B cell (primary cell): ENCODE results near the gene LHPP. TPM values are rescaled to one million over a fixed set of nuclear protein-coding genes. Genes with fewer than 3 reads are reported as not detected.

Experiments
- ATAC-seq: fragments of 200-7000 bp; cut with Tn5 transposase; one replicate; pipeline ENCODE4 v1.10.0; 2021; ENCODE audit warnings: low read depth, mild to moderate bottlenecking, moderate number of reproducible peaks, moderate library complexity
- CTCF ChIA-PET: fragments of 350-600 bp; sonication (Branson Sonifier 250); formaldehyde crosslinking; loops from one replicate; lab custom pipeline; 2021; ENCODE audit warnings: antibody characterized with exemption, inconsistent platforms; lab: Charles Lee
- POLR2A ChIA-PET: fragments of 350-600 bp; sonication (Branson Sonifier 250); formaldehyde crosslinking; loops from one replicate; lab custom pipeline; 2021; ENCODE audit warnings: antibody characterized with exemption; lab: Charles Lee
- DNase-seq: peaks from one replicate; pipeline ENCODE4 v3.0.0; 2013
- H2AFZ ChIP-seq: 2 replicates; pipeline ENCODE4 v1.6.1; 2012; ENCODE audit warnings: mild to moderate bottlenecking, low read depth, low read length; ENCODE audit not compliant: insufficient read depth, poor library complexity, severe bottlenecking
- H3K27ac ChIP-seq, 2 donors: 1 replicate in 1 of 2; 2 replicates in 1 of 2; pipeline ENCODE4 v1.5.1; 2012 to 2013; ENCODE audit warnings: low read length in 2 of 2, mild to moderate bottlenecking in 2 of 2, moderate library complexity in 1 of 2
- H3K27me3 ChIP-seq, 4 experiments: fragments of 200-600 bp in 1 of 4; sonication (generic) in 1 of 4; replicated peaks in 1 of 4; 1 replicate in 2 of 4; 2 replicates in 2 of 4; pipeline versions ENCODE4 v1.6.1 to v1.7.0; 2013 to 2016; ENCODE audit warnings: low read length in 3 of 4, mild to moderate bottlenecking in 2 of 4, mixed read lengths in 1 of 4, moderate library complexity in 1 of 4; ENCODE audit not compliant: insufficient read depth in 4 of 4, control insufficient read depth in 3 of 4; ENCODE audit errors: control extremely low read depth in 1 of 4
- H3K36me3 ChIP-seq, 2 experiments: replicated peaks in 1 of 2; 1 replicate in 1 of 2; 2 replicates in 1 of 2; pipeline versions ENCODE4 v1.6.1 to v1.7.1; 2013; ENCODE audit warnings: low read length in 1 of 2; ENCODE audit not compliant: insufficient read depth in 2 of 2, control insufficient read depth in 1 of 2; ENCODE audit errors: control extremely low read depth in 1 of 2, extremely low read depth in 1 of 2
- H3K4me1 ChIP-seq, 2 donors: fragments of 200-600 bp in 1 of 2; sonication (generic) in 1 of 2; 1 replicate in 1 of 2; 2 replicates in 1 of 2; pipeline versions ENCODE4 v1.5.1 to v1.6.1; 2013 to 2017; ENCODE audit warnings: low read length in 2 of 2; ENCODE audit not compliant: control insufficient read depth in 2 of 2, insufficient read depth in 2 of 2
- H3K4me2 ChIP-seq: replicated peaks from 2 replicates; pipeline ENCODE3; 2012; ENCODE audit warnings: mild to moderate bottlenecking, low read depth, low read length; ENCODE audit not compliant: poor library complexity, severe bottlenecking
- H3K4me3 ChIP-seq, 5 experiments: fragments of 200-600 bp in 1 of 5; sonication (generic) in 1 of 5; 1 replicate in 3 of 5; 2 replicates in 2 of 5; pipeline versions ENCODE4 v1.5.1 to v1.7.0; 2011 to 2016; ENCODE audit warnings: low read length in 4 of 5, mild to moderate bottlenecking in 4 of 5, low read depth in 2 of 5, control low read depth in 1 of 5, moderate library complexity in 1 of 5; ENCODE audit not compliant: insufficient read depth in 1 of 5; ENCODE audit errors: control extremely low read depth in 1 of 5, extremely low read depth in 1 of 5
- H3K79me2 ChIP-seq: fragments of 200-600 bp; sonication (generic); one replicate; pipeline ENCODE4 v1.6.0; 2016; ENCODE audit warnings: low read length; ENCODE audit not compliant: control insufficient read depth, insufficient read depth
- H3K9ac ChIP-seq: fragments of 200-600 bp; sonication (generic); 2 replicates; pipeline ENCODE4 v1.6.1; 2017; ENCODE audit warnings: mild to moderate bottlenecking, low read length, moderate library complexity
- H3K9me3 ChIP-seq, 3 donors: one replicate each; pipeline versions ENCODE4 v1.6.1 to v1.7.1; 2013; ENCODE audit warnings: low read length in 2 of 3; ENCODE audit not compliant: control insufficient read depth in 2 of 3, insufficient read depth in 1 of 3; ENCODE audit errors: control extremely low read depth in 1 of 3
- H4K20me1 ChIP-seq: 2 replicates; pipeline ENCODE4 v1.6.0; 2012; ENCODE audit warnings: mild to moderate bottlenecking, low read length; ENCODE audit not compliant: insufficient read depth, control insufficient read depth, poor library complexity, severe bottlenecking
- H3K27ac Mint-ChIP-seq: one replicate; pipeline ENCODE4 v1.8.0; 2021; ENCODE audit warnings: mixed read lengths
- H3K27me3 Mint-ChIP-seq: one replicate; pipeline ENCODE4 v1.8.0; 2021; ENCODE audit warnings: mixed read lengths
- H3K4me1 Mint-ChIP-seq: one replicate; pipeline ENCODE4 v1.8.0; 2021; ENCODE audit warnings: mixed read lengths
- H3K4me3 Mint-ChIP-seq: one replicate; pipeline ENCODE4 v1.8.0; 2021; ENCODE audit warnings: mixed read lengths
- H3K9me3 Mint-ChIP-seq: one replicate; pipeline ENCODE4 v1.8.0; 2022; ENCODE audit warnings: mixed read lengths; ENCODE audit not compliant: insufficient read depth
- CTCF ChIP-seq: fragments of 200-600 bp; IDR thresholded peaks from one replicate; pipeline ENCODE4 v1.8.0; 2022; ENCODE audit warnings: antibody characterized with exemption, mild to moderate bottlenecking
- EZH2 ChIP-seq: IDR thresholded peaks from 2 replicates; pipeline ENCODE4 v1.6.1; 2012; ENCODE audit warnings: borderline replicate concordance, low read depth, mild to moderate bottlenecking, moderate library complexity, low read length; ENCODE audit not compliant: insufficient read depth, poor library complexity, severe bottlenecking
- WGBS: methylation state at CpG from one replicate; pipeline ENCODE4 v1.1.5; 2013; ENCODE audit warnings: missing lambda C conversion rate; ENCODE audit not compliant: insufficient coverage; 5-methylcytosine and 5-hydroxymethylcytosine counted together
- intact Hi-C: fragments of 100-400 bp; cut with micrococcal nuclease; formaldehyde crosslinking; loops from one replicate; pipeline ENCODE4 v1.10.0; 2022
- polyA plus RNA-seq: library from polyadenylated mRNA; depleted of rRNA; stranded (reverse); fragments of >200 nt; gene quantifications from 2 replicates; pipeline ENCODE4 v1.2.3, GENCODE V29; 2012
- total RNA-seq, 2 donors: library from RNA; stranded (reverse); fragments of 120-200 nt in 1 of 2; gene quantifications; 1 replicate in 1 of 2; 2 replicates in 1 of 2; pipeline versions ENCODE4 v1.2.3 to v1.2.4, GENCODE V29; 2013 to 2022

Gene LHPP
- total and polyA plus RNA-seq, 2 donors (not counting 1 experiment from before 2014, with no cell fraction given), result 60.2 to 83.5 TPM

DNA sequence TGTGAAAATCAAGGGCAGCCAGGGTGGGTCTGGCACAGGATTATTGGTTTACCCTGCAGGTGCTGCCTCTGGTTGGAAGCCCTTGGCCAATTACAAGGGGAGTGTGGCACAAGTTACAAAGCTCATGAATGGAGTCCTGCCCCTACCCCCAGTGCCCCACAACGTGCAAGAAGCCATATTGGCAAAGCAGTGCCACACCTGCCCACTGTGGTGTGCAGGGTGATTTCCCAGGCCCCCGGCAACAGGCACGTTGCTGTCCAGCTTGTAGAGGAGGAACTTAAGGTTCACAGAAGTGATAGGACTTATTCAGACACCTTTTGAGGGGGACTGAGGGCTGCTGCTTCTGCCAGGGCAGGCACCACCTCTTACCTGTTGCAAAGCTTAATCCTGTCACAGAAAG, 11.4 kb downstream of the LHPP start:
- Histone ChIP-seq H3K4me1 (no peaks in the 10 kb centered on the region), H3K36me3 (peaks cover 0 to 3% of the 10 kb centered on the region in 2 experiments), H3K9me3 (no peaks in the 10 kb centered on the region), H3K79me2 (peaks cover 17% of the 10 kb centered on the region), H4K20me1 (peaks cover 6% of the 10 kb centered on the region), H3K27me3 (no peaks in the 10 kb centered on the region), H2AFZ (no peak overlapping the region), H3K4me3 (no peak overlapping the region), H3K27ac (no peak overlapping the region), H3K4me2 (no peak overlapping the region), H3K9ac (no peak overlapping the region)
- H3K27ac Mint-ChIP-seq, result no peak overlapping the region
- H3K4me1 Mint-ChIP-seq, result peaks cover 11% of the 10 kb centered on the region
- DNase-seq, result no peak
- H3K4me3 Mint-ChIP-seq, result no peak overlapping the region
- no peaks in the 10 kb centered on the region for H3K9me3 Mint-ChIP-seq
- POLR2A ChIA-PET, result no interaction called here
- intact Hi-C loops, result no loop called here
- H3K27me3 Mint-ChIP-seq, result no peaks in the 10 kb centered on the region
- TF ChIP-seq CTCF (no peak), EZH2 (no peak)
- WGBS, result 62% methylated on average over 3 of the region's 3 CpGs
- CTCF ChIA-PET, result interaction anchor here (1.0 kb wide), 1 partner anchor 60 kb away, joined by 3 read pairs; no protein-coding TSS in a partner anchor
- ATAC-seq, result peak; percentile 10

GRCh38 chr10:124474514-124475070, 13.0 kb downstream of the LHPP start:
- Mint-ChIP-seq H3K27me3 (no peaks in the 10 kb centered on the region), H3K4me1 (peaks cover 7% of the 10 kb centered on the region), H3K27ac (no peak overlapping the region), H3K9me3 (no peaks in the 10 kb centered on the region), H3K4me3 (no peak overlapping the region)
- H3K4me1 ChIP-seq, result no peaks in the 10 kb centered on the region
- no peak overlapping the region for H3K4me3 ChIP-seq
- H3K9ac ChIP-seq, result no peak overlapping the region
- peaks cover 0 to 3% of the 10 kb centered on the region in 2 experiments for H3K36me3 ChIP-seq
- H3K9me3 ChIP-seq, result no peaks in the 10 kb centered on the region
- DNase-seq (no peak), ATAC-seq (no peak)
- TF ChIP-seq CTCF, result no peak
- no peak for TF ChIP-seq EZH2
- no peaks in the 10 kb centered on the region for H3K27me3 ChIP-seq
- ChIA-PET CTCF (no interaction called here), POLR2A (no interaction called here)
- 90% methylated on average over 7 of the region's 9 CpGs for WGBS
- peaks cover 10% of the 10 kb centered on the region for H3K79me2 ChIP-seq
- intact Hi-C loops, result no loop called here
- H2AFZ ChIP-seq, result no peak overlapping the region
- no peak overlapping the region for H3K27ac ChIP-seq
- H4K20me1 ChIP-seq, result no peaks in the 10 kb centered on the region
- no peak overlapping the region for H3K4me2 ChIP-seq
